GM18870 (cell line): Measurements from ENCODE around the gene CNNM4.

Source experiments
- ATAC-seq: cut with Tn5 transposase; IDR thresholded peaks from one replicate; pipeline ENCODE4 v1.9.1; 2021; ENCODE audit warnings: moderate library complexity; ENCODE audit not compliant: unreplicated experiment

Gene CNNM4

DNA sequence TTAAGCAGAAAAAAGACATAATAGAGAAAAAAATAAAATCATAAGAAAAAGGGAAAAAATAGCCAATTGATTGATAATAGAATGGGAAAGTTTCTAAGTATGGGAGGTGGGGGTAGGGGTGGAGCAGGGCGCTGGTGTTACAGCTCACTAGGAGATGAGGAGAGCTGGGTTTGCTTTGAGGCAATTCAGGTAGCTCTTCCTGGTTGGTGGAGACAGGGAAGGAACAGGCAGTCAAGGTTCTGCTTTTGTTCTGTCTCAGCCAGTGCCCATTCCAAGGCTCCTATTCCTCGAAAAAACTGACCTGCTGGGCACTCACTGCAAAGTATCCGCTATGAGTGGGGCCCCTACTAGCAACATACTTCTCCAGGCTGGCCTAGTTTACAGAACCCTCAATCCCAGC, 1.7 kb upstream of the CNNM4 start:
- ATAC-seq, result no peak

DNA sequence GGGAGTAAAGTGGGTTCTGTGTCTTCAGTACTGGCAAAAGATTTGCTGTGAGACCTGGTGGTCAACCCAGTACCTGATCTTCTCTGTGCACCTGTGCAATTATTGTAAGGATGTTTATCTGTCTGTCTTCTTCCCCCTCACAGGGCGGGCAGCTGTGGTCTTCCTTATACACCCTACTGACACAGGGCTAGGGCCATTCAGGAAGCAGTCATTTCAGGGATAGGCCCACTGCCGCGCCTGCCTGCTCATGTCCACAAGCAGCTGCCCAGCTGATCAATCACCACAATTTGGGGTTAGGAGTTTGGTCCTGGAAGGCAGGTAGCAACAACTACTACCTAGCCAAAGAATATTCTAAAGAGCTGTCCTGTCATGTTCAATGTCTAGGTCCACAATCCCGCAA, 1.2 kb upstream of the CNNM4 start:
- ATAC-seq, result no peak

- ATAC-seq, result peak; percentile 27
Observed at GRCh38 chr2:96760986-96761832, 507 bp downstream of the CNNM4 start.

DNA sequence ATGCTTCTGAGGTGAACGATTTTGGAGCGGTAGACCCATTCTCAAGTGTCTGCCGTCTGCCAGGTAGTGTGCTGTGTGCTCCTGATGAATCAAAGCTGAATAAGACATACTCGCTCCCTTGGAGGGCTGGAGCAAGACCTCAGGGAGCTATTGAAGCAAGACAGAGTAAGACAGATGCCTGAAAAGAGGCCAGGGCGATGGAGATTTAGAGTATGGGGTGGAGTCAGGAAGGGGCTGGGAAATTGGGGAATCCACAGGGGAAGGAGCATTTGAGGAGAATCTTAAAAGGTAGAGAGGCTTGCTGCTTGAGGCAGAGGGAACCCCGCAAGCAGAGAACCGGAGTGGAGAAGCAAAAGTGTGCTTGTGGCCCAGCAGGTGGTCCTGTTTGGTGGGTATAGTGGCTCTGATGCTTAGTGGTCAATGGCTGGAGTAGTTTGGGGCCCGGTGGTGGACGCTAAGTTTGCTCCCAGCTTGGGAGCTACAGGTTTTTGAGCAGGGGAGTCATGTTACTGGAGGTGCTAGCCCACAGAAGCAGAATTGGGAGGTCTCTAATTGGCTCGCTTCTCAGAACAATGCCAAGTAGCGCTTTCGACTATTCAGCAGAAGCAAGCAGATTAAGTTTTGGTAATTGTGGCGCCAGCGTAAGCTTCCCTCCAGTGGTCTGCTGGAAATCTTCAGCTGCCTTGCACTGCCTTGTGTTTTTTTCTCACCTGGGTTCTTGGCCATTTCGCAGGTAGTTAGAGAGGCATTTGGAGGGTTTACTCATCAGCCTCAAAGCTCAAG, 2.0 kb downstream of the CNNM4 start:
- no peak for ATAC-seq

DNA sequence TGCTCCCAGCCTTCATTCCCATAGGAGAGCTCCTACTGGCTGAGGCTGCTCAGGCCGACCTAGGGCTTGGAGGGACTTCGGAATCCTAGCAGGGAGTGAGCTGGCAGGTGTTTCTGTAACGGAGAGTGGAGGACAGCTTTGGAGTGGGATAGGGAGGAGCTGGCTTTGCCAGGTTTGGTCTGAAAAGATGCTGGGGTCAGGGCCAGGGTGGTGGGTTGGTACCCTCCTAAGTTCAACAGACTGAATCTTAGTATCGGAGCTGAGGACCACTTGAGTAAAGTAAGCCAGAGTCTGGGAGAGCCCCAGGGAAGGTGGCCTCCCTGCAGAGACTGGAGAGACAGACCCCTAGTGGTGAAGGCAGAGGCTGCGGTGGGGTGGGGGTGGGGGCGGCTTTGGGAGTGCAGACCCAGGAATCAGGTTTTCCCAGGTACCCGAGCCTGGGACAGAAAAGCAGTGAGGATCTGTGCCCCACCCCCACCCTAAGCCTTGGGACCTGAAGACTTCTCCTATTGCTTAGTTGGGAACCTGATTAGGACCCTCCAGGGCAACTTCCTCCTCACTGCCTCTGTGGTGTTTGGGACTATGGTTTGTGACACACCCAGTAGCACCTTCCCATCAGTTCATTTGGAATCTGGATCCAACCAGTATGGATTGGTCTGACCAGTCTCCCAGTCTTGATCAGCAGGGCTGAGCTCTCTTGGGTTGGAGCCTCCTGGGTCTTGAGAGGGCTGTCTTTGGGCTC, 3.0 kb downstream of the CNNM4 start:
- ATAC-seq, result no peak

GRCh38 chr2:96764253-96764637, 3.5 kb downstream of the CNNM4 start:
- no peak for ATAC-seq

GRCh38 chr2:96767135-96767871, 6.6 kb downstream of the CNNM4 start:
- ATAC-seq, result no peak

DNA sequence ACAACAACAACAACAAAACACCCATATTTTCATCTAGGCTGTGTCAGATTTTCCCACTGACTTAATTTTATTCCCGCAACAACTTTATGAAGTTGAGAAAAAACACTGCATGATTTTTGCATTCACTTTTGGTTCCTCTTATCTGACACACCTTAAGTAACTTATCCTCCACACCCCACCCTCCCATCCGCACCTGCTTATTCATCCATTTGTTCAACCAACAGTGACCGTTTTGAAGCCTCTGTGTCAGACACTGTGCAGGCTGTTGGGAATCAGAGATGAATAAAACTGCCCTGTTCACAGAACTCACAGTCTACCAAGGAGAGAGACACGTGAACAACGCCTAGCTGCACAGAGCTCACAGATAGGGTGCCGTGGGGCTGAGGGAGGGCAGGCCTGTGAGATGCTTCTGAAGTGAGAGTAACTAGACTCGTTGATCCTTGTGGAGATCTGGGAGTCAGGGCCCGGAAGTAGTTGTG, 7.4 kb downstream of the CNNM4 start:
- no peak for ATAC-seq

DNA sequence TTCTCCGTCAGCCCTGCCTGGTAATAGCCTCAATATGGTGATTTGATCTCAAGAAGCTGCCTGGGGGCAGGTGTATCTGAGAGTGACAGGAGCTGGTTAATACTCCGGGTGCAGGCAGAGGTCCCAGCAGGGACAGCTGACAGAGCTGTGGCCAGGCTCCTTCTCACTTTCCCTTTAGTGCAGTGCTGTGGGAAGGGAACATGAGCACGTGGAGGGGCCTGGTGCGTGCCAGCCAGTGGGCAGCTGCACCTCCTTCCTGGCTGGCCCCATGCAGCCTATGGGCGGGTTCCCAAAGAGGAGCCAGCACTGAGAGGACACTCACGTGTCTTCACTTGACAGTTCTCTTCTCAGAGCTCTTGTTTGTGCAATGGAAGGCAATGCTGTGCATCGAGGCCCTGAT, 9.1 kb downstream of the CNNM4 start:
- ATAC-seq, result no peak

GRCh38 chr2:96770442-96771202, 9.9 kb downstream of the CNNM4 start:
- no peak for ATAC-seq

- ATAC-seq, result no peak
Observed at GRCh38 chr2:96771796-96772618, 11.3 kb downstream of the CNNM4 start.

DNA sequence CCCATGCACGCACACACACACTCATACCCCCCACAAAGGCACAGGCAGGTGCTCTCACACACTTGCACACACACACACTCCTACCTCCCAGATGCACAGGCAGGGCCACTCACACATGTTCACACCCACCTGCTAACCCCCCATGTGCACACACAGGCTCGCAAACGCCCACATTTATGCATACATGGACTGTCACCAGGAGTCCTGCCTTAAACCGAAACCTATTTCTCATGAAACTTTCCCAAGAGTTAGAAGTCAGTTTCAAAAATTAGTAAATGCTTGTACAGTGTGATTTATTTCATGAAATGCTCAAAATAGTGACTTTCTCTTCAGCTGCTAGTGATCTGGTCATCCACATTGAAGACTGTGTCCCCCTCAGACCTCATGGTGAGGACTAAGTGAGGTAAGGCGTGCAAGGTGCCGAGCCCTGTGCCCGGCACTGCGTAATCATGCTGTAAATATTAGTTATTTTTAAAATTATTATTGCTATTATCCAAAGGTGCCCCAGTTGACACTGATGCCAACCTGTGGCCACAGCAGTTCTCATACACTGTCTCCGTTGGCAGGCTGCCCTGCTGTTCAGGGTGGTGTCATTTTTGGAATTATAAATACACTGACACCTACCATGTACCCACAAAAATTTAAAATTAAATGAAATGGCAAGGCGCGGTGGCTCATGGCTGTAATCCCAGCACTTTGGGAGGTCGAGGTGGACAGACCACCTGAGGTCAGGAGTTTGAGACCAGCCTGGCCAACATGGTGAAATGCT, 12.4 kb downstream of the CNNM4 start:
- ATAC-seq, result no peak

GRCh38 chr2:96773922-96774321, 13.2 kb downstream of the CNNM4 start:
- no peak for ATAC-seq

GRCh38 chr2:96775160-96775559, 14.5 kb downstream of the CNNM4 start:
- ATAC-seq, result no peak

DNA sequence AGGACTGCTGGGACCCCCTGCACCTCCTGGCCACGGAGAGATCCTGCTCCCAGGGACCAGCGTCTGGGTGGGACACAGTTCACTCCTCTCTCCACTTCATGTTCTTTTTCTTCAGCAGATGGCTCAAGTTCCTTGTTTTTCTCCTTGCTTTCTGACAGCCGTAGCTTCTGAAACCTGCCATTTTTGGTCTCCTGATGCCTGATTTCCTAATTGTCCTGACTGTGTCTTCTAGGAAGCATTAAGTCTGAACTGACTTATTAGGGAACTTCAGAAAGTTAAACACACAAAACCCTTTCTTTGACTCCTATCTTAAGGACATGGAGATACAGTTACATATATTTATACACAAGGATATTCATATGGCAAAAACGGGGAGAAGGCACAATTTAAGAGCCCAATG, 22.7 kb downstream of the CNNM4 start:
- no peak for ATAC-seq

DNA sequence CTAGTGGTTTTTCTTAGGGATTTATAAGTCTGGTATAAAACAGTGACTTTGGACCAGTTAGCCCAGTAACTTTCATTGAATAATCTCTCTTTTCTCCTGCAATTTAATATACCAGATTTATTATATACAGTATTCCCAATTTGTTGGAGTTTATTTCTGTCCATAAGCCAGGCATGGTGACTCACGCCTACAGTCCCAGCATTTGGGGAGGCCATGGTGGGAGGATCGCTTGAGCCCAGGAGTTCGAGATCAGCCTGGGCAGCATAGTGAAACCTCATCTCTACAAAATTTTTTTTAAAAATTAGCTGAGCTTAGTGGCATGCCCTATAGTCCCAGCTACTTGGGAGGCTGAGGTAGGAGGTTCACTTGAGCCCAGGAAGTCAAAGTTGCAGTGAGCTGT, 26.7 kb downstream of the CNNM4 start:
- ATAC-seq, result no peak

- ATAC-seq, result no peak
Observed at GRCh38 chr2:96788442-96789244, 27.9 kb downstream of the CNNM4 start.

GRCh38 chr2:96789245-96789617, 28.5 kb downstream of the CNNM4 start:
- ATAC-seq, result no peak
